Urinary bladder (tissue), 4 donors: Measurements from ENCODE around the gene GLYATL2. TPM values are rescaled to one million over a fixed set of nuclear protein-coding genes. Genes with fewer than 3 reads are reported as not detected.

Source experiments
- DNase-seq: peaks from one replicate; pipeline ENCODE4 v3.0.0-alpha.2; 2015; ENCODE audit errors: extremely low spot score
- H3K27ac ChIP-seq: one replicate; pipeline ENCODE4 v1.5.1; 2013; ENCODE audit warnings: low read depth, mild to moderate bottlenecking, moderate library complexity
- H3K36me3 ChIP-seq: one replicate; pipeline ENCODE4 v1.6.1; 2013; ENCODE audit warnings: mild to moderate bottlenecking, moderate library complexity; ENCODE audit not compliant: insufficient read depth
- H3K4me1 ChIP-seq: one replicate; pipeline ENCODE4 v1.6.1; 2013; ENCODE audit warnings: mild to moderate bottlenecking, moderate library complexity; ENCODE audit not compliant: insufficient read depth
- H3K4me3 ChIP-seq: one replicate; pipeline ENCODE4 v1.5.1; 2013; ENCODE audit warnings: low read depth, low read length
- WGBS: extraction: QIAGEN DNeasy Blood & Tissue Kit; methylation state at CpG from one replicate; pipeline ENCODE4 v1.1.7; 2013; 5-methylcytosine and 5-hydroxymethylcytosine counted together
- polyA plus RNA-seq: library from polyadenylated mRNA; stranded (reverse); fragments of 200-250 nt; gene quantifications from one replicate; pipeline ENCODE4 v1.2.3, GENCODE V29; 2013
- total RNA-seq: library from RNA; depleted of rRNA; stranded (reverse); fragments of >200 nt; gene quantifications from one replicate; pipeline ENCODE4 v1.2.3, GENCODE V29; 2014
- donor health status: healthy with polysubstance abuse.
- donor health status: healthy.

Gene GLYATL2
- total and polyA plus RNA-seq, 2 donors, result 0.35 to 3.8 TPM

- WGBS, result 82% methylated on average over 1 of the region's 1 CpG
- Histone ChIP-seq H3K27ac (no peak overlapping the region), H3K36me3 (no peaks in the 10 kb centered on the region), H3K4me1 (no peaks in the 10 kb centered on the region), H3K4me3 (no peak overlapping the region)
- DNase-seq, result no peak
Observed at GRCh38 chr11:58832056-58832645, 12.4 kb downstream of the GLYATL2 start.

- Histone ChIP-seq H3K36me3 (no peaks in the 10 kb centered on the region), H3K4me1 (no peaks in the 10 kb centered on the region), H3K27ac (no peak overlapping the region), H3K4me3 (no peak overlapping the region)
- WGBS, result 52% methylated on average over 31 of the region's 31 CpGs
- DNase-seq, result no peak
Observed at GRCh38 chr11:58830673-58831301, 13.7 kb downstream of the GLYATL2 start.

- Histone ChIP-seq H3K4me1 (no peaks in the 10 kb centered on the region), H3K4me3 (no peak overlapping the region), H3K27ac (no peak overlapping the region), H3K36me3 (no peaks in the 10 kb centered on the region)
- DNase-seq, result no peak
Observed at GRCh38 chr11:58829786-58830185, 14.7 kb downstream of the GLYATL2 start.

- WGBS, result 63% methylated on average over 1 of the region's 1 CpG
- H3K4me3 ChIP-seq, result no peak overlapping the region
- H3K27ac ChIP-seq, result no peak overlapping the region
- H3K4me1 ChIP-seq, result no peaks in the 10 kb centered on the region
- H3K36me3 ChIP-seq, result no peaks in the 10 kb centered on the region
- no peak for DNase-seq
Observed at GRCh38 chr11:58813693-58814092, 30.8 kb downstream of the GLYATL2 start.

- H3K4me1 ChIP-seq, result no peaks in the 10 kb centered on the region
- 77% methylated on average over 3 of the region's 3 CpGs for WGBS
Observed at GRCh38 chr11:58811499-58811898, 33.0 kb downstream of the GLYATL2 start.

GRCh38 chr11:58807343-58807742 is 37.2 kb downstream of the GLYATL2 start:
- WGBS, result 91% methylated on average over 2 of the region's 2 CpGs
- Histone ChIP-seq H3K4me1 (no peaks in the 10 kb centered on the region), H3K36me3 (no peaks in the 10 kb centered on the region), H3K4me3 (no peak overlapping the region), H3K27ac (no peak overlapping the region)
- no peak for DNase-seq

More at GRCh38 chr11:58811499-58811898, 33.0 kb downstream of the GLYATL2 start:
- Histone ChIP-seq H3K36me3 (no peaks in the 10 kb centered on the region), H3K4me3 (no peak overlapping the region), H3K27ac (no peak overlapping the region)
- no peak for DNase-seq

- WGBS, result 84% methylated on average over 1 of the region's 1 CpG
Observed at GRCh38 chr11:58805065-58805464, 39.4 kb downstream of the GLYATL2 start.

GRCh38 chr11:58801974-58802545 is 42.4 kb downstream of the GLYATL2 start:
- DNase-seq, result no peak
- 64% methylated on average over 4 of the region's 4 CpGs for WGBS
- Histone ChIP-seq H3K36me3 (no peaks in the 10 kb centered on the region), H3K4me1 (no peaks in the 10 kb centered on the region), H3K4me3 (no peak overlapping the region), H3K27ac (no peak overlapping the region)

More at GRCh38 chr11:58805065-58805464, 39.4 kb downstream of the GLYATL2 start:
- Histone ChIP-seq H3K27ac (no peak overlapping the region), H3K4me3 (no peak overlapping the region), H3K36me3 (no peaks in the 10 kb centered on the region), H3K4me1 (no peaks in the 10 kb centered on the region)
- no peak for DNase-seq

- no peaks in the 10 kb centered on the region for H3K36me3 ChIP-seq
- no peak overlapping the region for H3K4me3 ChIP-seq
- WGBS, result 78% methylated on average over 2 of the region's 2 CpGs
- no peaks in the 10 kb centered on the region for H3K4me1 ChIP-seq
- no peak overlapping the region for H3K27ac ChIP-seq
- DNase-seq, result no peak
Observed at GRCh38 chr11:58801302-58801701, 43.2 kb downstream of the GLYATL2 start.

- WGBS, result 16% methylated on average over 6 of the region's 6 CpGs
- DNase-seq, result no peak
- Histone ChIP-seq H3K27ac (no peak overlapping the region), H3K4me3 (no peak overlapping the region), H3K36me3 (no peaks in the 10 kb centered on the region), H3K4me1 (no peaks in the 10 kb centered on the region)
Observed at GRCh38 chr11:58796333-58796732, 48.2 kb downstream of the GLYATL2 start.

- no peak for DNase-seq
- Histone ChIP-seq H3K27ac (no peak overlapping the region), H3K4me1 (no peaks in the 10 kb centered on the region), H3K4me3 (no peak overlapping the region), H3K36me3 (no peaks in the 10 kb centered on the region)
- WGBS, result 51% methylated on average over 4 of the region's 4 CpGs
Observed at GRCh38 chr11:58788355-58789023, 56.0 kb downstream of the GLYATL2 start.

GRCh38 chr11:58787903-58788302 is 56.6 kb downstream of the GLYATL2 start:
- Histone ChIP-seq H3K27ac (no peak overlapping the region), H3K4me1 (no peaks in the 10 kb centered on the region), H3K4me3 (no peak overlapping the region), H3K36me3 (no peaks in the 10 kb centered on the region)
- DNase-seq, result no peak

GRCh38 chr11:58786693-58787092 is 57.8 kb downstream of the GLYATL2 start:
- no peak overlapping the region for H3K27ac ChIP-seq
- H3K36me3 ChIP-seq, result no peaks in the 10 kb centered on the region
- H3K4me3 ChIP-seq, result no peak overlapping the region
- 90% methylated on average over 3 of the region's 3 CpGs for WGBS
- no peaks in the 10 kb centered on the region for H3K4me1 ChIP-seq
- DNase-seq, result no peak

GRCh38 chr11:58784995-58785394 is 59.5 kb downstream of the GLYATL2 start:
- Histone ChIP-seq H3K4me1 (no peaks in the 10 kb centered on the region), H3K36me3 (no peaks in the 10 kb centered on the region), H3K4me3 (no peak overlapping the region), H3K27ac (no peak overlapping the region)
- DNase-seq, result no peak
